SW 1271 (cell line): Measurements from ENCODE around the gene NMU.
"Not testable (repeated sequence)": the region's sequence is repeated elsewhere in the genome, so short reads cannot be mapped to it uniquely, and the experiment has no call there.

Experiments
- DNase-seq, 2 experiments: peaks; one replicate each; lab custom pipeline; 2025; lab: John Stamatoyannopoulos, UW

The NMU gene

DNA sequence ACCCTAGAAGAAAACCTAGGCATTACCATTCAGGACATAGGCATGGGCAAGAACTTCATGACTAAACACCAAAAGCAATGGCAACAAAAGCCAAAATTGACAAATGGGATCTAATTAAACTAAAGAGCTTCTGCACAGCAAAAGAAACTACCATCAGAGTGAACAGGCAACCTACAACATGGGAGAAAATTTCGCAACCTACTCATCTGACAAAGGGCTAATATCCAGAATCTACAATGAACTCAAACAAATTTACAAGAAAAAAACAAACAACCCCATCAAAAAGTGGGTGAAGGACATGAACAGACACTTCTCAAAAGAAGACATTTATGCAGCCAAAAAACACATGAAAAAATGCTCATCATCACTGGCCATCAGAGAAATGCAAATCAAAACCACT lies 12.0 kb downstream of the NMU start:
- DNase-seq: not testable (repeated sequence)

DNA sequence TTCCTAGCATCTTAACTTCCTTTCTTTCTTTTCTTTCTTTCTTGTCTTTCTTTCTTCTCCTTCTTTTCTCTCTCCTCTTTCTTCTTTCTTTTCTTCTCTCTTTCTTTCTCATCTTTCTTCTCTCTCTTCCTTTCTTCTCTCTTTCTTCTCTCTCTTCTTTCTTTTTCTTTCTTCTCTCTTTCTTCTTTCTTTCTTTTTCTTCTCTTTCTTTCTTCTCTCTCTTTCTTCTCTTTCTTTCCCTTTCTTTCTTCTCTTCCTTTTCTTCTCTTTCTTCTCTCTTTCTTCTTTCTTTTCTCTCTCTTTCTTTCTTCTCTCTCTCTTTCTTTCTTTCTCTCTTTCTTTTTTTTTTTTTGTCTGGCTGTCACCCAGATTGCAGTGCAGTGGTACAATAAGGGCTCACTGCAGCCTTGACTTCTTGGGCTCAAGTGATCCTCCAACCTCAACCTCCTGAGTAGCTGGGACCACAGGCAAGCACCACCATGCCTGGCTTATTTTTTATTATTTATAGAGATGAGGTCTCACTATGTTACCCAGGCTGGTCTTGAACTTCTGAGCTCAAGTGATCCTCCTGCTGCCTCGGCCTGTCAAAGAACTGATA lies 17.5 kb downstream of the NMU start:
- no peak for DNase-seq

DNA sequence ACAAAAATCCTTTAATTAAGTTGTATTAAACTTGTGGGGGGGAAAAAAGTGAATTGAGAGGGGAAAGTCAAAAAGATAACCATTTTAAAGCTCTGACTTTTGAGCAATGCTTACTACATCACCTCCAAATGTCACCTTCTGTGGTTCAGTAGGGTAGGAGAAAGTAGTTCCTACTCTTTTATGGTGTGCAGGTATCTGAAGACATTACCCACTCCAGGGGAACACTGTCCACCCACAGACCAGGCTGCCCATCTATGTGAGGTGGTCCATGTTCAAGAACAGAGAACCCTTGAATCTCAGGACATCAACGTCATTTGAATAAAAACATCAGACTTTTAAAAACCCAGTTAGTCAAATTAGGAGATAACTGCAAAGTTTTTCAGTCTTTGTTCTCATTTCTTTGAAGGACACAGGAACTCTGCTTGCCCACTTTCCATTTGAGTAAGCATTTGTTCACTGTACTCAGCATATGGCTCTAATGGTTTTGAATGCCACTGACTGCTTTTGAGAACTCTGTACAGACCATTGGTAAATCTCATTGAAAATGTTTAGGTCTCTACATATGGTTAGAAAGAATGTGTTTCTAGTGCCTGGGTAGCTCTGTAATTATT lies 18.4 kb downstream of the NMU start:
- no peak for DNase-seq

DNA sequence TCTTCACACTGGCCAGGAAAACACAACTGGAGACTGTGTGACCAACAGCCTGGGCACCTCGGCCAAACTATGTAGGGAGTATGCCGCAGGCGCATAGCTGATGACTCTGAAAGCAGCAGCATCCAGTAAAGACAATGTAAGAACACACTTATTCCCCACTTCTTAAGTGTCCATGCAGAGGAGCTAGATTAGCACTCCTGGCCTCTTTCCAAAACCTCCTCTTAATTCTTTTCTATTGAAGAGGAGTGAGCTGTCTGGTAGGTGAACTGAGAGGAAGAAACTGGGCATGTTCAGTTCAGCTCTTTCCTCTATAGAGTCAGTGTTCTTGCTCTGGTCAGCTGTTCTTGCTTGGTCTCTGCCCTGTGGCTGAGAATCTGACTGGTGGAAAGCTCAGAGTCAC lies 21.1 kb downstream of the NMU start:
- no peak for DNase-seq

DNA sequence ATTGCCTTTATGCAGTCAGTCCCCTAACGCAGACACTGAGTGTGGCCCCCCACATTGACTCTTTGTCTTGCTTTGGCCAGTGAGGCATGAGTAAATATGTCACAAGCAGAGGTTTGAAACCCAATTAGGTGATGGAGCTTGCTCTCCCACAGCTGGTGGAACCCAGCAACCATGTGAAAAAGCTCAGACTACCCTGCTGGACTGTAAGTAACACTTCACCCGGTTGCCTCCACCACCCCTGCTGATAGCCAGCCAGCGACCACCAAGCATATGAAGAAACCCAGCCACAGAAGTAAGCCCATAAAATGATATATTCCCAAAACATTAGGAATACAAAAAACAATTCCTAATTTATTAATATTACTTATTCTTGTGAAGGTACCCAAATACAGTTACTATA lies 22.5 kb downstream of the NMU start:
- no peak for DNase-seq

DNA sequence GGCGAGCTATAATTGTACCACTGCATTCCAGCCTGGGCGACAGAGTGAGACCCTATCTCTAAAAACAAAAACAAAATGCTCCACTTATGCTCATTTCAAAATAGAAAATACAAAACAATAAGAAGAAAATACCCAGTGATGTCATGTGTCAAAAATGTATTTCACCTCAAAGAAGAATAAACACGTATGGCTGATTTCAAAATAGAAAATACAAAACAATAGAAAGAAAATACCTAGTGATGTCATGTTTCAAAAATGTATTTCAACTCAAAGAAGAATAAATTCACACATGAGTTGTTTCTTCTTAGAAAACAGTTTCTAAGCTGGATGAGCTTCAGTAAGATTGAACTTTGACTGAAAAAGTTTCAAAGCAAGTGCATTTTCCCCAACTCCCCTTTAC lies 23.8 kb downstream of the NMU start:
- no peak for DNase-seq

DNA sequence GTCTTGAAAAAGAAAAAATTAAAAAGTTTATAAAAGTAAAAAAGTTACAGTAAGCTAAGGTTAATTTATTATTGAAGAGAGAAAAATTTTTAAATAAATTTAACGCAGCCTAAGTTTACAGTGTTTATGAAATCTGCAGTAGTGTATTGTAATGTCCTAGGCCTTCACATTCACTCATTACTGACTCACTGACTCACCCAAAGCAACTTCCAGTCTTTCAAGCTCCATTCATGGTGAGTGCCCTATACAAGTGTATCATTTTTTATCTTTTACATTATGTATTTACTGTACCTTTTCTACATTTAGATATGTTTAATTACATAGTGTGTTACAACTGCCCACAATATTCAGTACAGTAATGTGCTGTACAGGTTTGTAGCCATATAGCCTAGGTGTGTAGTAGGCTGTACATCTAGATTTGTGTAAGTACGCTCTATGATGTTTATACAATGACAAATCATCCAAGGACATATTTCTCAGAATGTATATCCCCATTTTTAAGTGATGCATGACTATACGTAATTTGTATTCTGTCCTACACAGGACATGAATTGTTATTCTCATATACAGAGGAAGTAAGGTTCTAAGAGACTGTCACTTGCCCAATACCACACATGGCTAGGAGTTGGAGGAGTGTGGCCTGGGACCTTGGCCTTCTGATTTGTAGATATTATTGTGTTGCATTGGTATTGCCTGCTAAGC lies 24.6 kb downstream of the NMU start:
- DNase-seq: no peak

DNA sequence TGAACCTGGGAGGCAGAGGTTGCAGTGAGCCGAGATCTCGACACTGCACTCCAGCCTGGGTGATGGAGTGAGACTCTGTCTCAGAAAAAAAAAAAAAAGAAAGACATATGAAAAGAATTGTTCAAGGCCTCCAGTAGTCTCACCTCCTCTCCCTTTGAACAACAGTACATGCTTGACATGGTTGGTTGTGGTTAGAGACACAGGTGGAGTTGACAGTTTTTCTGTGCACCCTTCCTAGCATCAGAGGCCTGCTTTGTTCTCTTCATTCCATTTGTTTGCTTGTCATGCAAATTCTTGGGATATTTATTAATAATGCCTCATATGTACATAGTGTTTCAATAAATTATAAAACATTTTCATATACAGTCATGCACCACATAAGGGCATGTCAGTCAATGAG lies 25.7 kb downstream of the NMU start:
- no peak for DNase-seq

DNA sequence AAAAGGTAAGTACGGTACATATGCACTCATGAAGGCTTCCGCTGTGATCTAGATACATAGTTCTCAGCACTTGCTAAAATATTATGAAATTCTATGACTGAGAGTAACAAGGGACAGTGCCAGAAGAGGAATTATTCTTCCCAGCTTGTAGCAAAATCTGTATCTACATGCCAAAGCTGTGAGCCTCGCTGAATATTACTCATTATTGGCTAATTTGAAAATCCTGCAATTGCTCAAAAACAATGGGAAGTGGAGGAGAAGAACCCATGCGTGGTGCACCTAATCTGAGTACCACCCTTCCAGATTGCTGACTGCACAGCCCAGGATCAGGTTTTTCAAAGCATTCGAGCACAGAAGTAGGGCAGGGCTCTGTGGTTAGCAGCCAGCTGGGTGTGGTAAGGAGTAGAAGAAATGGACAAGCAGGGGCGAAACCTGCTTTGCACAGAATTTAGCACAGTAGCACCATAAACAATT lies 26.7 kb downstream of the NMU start:
- DNase-seq: no peak

DNA sequence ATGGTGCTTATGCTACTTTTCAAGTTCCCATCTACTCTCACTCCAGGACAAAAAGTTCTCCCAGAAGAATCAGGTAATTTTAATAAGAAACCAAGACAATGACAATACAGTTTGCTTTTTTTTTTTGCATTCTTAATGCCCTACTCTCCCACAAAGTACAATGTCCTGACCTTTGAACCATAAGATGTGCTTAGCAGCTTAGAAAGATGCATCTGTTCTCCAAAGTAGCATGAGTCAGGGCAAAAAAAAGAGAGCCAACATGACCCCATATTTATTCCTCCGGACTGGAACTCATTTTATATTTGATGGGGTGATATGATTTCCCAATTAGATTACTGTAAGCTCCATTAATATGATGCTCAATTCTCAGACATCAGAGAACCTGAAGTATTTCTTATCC lies 27.5 kb downstream of the NMU start:
- no peak for DNase-seq

DNA sequence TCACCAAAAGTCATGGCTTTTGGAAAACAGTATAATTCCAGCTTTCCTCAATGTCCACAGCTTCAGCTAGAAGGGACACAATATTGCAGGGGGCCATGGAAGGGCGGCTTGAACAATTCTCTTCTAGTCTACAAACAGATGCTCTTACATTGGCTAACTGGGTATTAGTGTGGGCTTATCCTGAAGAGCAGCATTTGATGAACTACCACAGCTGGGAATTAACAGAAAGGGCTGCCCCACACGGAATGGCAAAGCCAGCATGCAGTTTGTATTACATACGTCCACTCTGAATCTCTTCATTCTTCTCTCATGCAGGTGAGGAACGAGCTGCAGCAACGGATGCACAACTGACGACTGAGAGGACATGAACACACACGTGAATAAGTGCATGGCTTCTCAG lies 31.1 kb downstream of the NMU start:
- DNase-seq: no peak

DNA sequence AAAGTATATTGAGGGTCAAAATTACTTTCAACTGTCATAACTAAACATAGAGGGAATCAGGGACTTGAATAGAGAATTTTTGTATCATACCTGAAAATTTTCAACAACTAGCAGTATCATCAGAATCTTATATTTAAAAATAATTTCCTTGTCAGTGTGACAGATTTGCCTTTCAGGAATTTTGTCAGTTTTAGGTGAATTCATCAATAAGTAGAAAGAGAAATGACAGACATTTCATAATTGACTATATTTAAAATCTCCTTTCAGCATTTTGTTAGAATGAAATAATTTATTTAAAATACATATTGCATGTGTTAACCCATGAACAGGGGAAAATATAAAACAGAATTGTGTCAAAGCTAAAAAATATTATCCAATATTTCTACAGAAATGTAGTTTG lies 35.5 kb downstream of the NMU start:
- DNase-seq: no peak

DNA sequence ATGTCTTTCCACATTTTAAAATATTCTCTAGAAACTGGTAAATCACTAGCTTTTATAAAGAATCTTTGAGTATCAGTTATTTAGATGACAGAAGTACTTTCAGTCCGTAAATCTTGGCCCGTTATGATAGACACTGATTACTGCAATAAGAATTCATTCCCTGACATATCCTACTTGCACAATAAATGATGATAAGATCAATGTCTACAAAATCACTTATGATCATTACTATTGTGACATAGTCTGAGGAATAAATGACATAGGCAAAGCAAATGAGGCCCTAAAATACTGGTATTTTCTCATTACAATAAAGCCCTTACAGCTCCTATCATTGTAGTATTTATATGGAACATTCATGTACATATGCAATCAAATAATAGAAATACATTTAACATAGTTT lies 37.5 kb downstream of the NMU start:
- DNase-seq: no peak

DNA sequence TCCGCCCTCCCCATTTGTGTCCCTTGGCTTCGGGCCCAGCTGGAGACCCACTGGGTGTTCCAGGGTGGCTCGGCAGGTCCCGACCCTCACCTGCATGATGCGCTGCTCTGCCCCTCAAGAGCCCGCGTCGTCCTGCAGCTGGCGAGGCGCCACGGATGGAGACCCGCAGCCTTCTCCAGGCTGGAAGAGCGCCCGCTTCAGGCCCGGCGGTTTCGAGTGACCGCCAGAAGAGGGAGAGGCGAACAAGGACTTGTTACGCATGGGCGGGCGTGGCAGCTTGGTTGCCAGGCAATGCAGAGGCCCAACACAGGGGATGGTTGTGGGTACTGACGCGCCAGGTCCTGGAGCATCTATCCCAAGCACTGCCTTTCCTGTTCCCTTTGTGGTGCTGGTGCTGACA lies 44.1 kb downstream of the NMU start, which contains the start of gene PDCL2:
Gene PDCL2 (minus strand): TSS at position 232 of the 400 bp plus-strand sequence. CDS start 136 bp downstream, at position 96.
- no peak for DNase-seq

DNA sequence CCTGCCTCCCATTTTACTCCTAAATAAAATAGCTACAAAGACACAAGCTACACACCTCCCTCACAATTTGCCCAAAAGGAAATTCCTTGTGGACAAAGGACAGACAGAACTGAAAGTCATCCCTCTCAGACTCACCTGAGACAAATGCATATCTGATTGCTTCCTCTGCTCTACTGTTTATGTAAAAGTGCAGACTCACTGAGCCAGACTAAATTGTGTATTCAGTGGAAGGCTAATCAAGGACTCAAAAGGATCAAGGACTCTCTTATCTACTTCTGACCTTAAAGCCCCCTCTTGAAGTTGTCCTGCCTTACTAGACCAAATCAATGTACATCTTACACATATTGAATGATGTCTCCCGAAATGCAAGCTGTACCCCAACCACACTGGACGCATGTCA lies 47.9 kb downstream of the NMU start:
- no peak for DNase-seq

DNA sequence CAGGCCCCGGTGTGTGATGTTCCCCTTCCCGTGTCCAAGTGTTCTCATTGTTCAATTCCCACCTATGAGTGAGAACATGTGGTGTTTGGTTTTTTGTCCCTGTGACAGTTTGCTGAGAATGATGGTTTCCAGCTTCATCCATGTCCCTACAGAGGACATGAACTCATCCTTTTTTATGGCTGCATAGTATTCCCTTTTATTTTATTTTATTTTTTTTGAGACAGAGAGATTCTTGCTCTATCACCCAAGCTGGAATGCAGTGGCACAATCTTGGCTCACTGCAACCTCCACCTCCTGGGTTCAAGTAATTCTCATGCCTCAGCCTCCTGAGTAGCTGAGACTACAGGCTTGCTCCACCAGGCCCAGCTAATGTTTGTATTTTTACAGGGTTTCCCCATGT lies 53.3 kb downstream of the NMU start:
- not testable (repeated sequence) for DNase-seq

DNA sequence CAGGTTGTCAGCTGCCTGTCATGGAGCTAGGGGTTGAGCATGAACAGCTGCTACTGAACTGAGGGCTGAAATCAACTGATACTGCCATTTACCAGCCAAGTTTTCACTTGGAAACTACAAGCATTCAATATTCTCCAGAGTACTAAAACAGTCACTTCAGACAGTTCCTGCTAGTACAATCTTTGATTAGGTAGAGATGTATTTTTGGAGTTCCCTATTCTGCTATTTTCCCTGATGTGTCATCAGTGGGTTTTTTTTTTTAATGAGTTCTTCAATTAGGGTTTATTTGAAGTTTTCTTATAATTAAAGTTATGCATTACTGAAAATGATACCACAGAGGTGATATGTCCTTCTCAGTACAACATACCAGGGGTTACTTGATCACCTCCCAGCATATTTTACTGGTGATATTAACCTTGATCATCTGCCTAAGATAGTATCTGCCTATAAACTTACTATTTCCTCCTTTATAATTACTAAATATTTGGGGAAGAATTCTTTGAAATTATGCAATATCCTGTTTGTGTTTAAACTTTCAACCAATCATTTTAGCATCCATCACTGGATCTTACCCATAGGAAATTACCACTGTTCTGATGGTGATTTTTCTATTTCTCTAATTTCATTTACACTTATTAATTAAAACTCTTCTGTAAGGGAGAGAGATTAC lies 57.6 kb downstream of the NMU start:
- no peak for DNase-seq

DNA sequence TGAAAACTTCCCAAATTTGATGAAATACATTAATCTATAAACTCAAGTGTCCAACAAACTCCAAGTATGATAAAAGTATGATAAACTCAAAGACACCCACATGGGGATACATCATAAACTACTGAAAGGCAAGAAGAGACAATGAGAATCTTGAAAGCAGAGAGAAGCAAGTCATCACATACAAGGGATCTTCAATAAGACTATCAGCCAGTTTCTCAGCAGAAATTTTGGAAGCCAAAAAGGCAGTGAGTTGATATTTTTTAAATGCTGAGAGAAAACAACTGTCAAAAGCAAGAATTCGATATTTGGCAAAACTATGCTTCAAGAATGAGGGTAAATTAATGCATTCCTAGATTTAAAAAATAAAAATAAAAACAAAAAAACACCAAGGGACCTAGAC lies 60.6 kb downstream of the NMU start:
- no peak for DNase-seq

DNA sequence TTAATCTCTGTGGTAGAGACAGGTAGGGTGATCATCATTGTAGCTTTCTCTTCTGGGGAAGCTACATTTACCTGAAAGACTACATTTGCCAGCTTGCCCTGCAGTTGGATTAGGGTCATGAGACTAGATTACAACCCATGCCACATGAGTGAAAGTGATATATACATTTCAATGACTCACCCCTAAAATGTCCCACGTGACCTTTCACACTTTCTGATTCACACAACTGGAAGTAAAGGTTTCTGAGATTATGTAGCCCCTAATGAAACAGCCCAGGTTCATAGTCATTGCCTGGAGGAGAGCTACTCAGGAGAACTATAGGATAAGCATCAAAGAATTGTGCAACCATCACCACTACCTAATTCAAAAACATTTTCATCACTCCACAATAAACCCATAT lies 61.8 kb downstream of the NMU start:
- no peak for DNase-seq

DNA sequence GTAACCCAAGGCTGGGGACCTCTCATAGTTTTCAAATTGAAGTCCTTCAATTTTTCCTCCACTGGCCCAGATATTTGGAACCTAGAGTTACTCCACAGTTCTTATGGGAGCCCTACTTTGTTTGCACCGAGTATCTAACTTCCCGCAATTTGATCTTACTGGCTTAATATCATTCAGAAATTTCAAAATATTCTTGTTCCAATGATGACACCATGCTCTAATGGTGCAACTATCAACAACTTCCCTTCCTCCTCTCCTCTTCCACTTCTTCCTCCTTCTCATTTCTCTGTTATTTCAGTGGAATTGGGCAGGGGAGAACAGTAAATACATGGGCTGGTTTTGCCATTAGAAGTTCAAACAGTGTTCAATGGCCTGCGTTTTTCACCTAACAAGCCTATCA lies 64.3 kb downstream of the NMU start:
- no peak for DNase-seq

DNA sequence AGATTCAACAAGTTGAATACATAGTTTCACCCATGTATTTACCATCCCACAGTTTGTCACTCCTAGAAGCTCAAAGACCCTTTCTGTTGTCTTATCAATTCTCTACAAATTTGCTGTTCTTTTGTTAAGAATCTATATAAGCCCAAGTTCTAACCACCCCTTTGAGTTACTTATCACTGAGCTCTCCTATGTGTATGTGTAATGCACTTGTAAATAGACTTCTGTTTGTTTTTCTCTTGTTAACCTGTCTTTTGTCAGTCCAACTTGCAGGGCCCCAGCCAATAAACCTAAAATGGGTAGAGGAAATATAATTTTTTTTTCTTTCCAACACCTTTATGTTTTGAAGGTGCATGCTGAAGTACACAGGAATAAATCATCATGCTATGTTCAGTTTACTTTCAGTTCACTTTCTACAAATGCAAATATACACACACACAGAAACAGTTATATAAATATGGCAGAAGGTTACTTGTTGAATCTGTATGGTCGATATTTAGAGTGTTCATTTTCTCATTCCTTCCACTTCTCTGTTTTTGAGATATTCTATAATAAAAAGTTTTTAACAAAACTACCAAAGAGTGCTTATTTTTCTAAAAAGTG lies 67.1 kb downstream of the NMU start:
- DNase-seq: no peak

DNA sequence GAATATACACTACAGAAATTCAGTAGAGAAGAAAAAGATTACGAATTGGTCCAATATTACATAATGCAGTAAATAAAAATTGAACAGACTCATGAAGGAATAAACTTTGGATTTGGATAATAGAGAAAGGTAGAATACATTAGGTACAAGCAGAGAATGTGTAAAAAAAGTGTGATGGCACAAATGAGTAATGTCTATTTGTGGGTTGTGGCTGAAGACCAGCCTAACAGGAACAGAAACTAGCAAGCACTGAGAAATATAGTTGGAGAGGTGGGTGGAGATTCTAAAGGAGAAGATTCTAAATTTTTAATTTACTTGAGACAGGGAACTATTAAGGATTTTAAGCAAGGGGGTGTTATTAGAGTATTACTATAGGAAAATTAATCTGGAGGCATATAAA lies 74.2 kb downstream of the NMU start:
- no peak for DNase-seq

DNA sequence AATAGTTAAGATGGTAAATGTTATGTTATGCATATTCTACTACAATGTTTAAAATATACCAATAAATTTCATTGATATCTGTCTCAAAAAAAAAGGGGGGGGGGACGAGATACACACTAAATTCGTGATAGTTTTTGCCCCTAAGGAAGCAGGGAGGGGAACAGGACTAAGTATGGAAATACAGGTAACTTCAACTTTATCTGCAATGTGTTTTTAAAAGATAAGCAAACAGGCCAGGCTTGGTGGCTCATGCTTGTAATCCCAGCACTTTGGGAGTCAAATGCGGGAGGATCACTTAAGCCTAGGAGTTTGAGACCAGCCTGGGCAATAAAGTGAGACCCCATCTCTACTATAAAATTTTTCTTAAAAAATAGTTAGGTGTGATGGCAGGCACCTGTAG lies 76.0 kb downstream of the NMU start:
- DNase-seq: no peak
